CD4-positive, alpha-beta T cell treated with Interleukin-2 at 100 ng/mL for 4 hours (primary cell): ENCODE measurements around the gene MAN2A1.

ENCODE experiments used
- DNase-seq: peaks from one replicate; pipeline ENCODE4 v3.0.0-alpha.2; 2020; ENCODE audit warnings: low spot score

MAN2A1 gene

DNA sequence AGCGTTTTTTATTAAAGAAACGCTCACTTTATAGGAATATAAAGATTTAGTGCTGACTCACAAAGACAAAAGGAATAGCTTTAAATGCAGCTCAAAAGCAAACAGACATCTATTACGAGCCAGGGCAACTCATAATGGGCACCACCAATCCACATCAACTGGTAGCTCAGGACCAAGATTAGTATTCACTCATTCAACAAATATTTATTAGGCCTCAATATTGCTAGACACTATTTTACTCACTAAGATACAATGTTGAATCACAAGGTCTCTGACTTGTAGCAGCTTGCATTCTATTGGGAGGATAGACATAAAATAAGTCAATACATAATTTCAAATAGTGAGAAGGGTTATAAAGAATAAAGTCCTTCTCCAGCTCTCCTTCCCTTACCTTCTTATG is 8.0 kb upstream of the MAN2A1 start:
- no peak for DNase-seq

DNA sequence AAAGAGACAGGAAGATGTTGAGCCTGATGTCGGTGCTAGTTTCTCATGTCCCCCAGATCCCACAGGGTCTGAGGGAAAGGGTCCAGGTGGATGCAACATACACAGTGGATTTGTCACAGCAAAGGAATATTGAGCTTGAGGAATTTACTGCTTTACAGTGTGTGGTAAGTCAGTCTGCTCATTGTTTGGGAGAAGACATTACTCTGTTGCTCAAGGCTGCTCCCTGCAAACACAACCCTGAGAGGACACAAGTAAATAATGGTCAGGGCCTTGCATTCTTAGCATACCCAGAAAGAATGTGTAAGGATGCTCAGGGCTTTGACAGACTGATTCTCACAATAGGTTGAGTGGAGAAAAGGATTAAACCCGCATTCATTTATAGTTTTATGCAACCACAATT is 7.3 kb upstream of the MAN2A1 start:
- no peak for DNase-seq

DNA sequence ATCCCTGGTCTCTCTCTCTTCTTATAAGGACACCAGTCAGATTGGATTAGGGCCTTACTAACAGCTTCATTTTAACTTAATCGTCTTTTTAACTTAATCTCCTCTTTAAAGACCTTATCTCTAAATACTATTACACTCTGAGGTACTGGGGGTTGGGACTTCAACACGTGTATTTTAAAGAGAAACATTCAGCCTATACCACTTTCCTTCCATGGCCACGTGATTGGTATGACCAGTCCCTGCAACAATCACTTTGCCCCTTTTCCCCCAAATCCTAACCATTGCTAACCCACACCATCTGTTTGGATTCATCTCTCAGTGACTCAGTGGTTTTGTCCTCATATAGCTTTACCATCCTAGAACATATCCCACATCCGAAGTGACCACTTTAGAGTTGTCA is 3.8 kb upstream of the MAN2A1 start:
- DNase-seq = no peak

DNA sequence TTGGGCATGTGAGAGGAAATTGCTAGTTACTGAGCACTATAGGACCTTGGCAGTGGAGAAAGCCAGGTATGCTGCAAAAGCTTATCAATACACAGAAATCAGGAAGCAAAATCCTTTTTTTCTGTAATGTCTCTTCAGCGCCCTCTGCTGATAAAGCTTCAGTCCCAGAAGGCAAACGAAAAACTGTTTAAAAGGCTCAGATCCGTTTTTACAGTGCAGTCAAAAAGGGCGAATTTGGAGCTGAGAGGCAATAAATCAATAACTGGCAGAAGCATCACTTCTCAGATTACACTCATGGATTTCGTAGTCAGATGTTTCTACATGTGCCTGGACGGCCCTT is 1.1 kb upstream of the MAN2A1 start:
- peak; percentile 48 for DNase-seq

DNA sequence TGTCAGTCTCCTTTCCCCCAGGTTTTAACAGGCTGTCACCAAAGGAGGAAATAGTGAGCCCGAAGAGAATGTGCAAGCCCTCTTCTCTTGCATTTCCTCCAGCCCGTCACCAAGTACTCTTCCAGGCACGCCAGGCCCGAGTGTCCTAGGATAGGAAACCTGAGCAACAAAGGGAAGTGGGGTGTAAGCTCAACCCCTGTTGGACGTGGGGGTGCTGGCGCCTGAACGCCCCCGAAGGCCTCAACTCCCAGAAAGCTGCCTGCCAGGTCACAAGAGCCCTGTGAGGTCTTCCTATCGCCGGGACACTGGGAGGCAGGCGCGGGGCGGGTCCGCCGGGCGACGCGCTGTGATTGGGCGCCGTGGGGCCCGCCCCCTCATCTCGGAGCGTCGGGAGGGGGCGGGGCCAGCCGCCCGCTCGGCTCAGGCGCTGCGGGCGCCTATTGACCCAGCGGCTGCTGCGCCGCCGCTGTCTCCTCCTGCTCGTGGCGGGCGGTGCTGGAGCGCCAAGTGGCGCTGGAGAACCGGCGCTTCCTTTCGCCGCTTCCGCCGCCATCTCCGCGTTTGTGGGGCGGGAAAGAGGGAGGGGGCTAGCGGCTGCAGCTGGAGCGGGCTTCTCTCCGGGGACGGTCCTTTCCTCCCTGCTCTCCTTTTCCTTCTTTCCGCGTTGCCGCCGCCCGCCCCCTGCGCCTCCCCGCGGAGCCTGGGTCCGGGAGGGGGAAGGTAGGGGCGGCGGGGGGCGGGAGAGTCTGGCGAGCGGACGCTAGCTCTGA is 572 bp upstream of the MAN2A1 start:
- DNase-seq = peak; percentile 76

DNA sequence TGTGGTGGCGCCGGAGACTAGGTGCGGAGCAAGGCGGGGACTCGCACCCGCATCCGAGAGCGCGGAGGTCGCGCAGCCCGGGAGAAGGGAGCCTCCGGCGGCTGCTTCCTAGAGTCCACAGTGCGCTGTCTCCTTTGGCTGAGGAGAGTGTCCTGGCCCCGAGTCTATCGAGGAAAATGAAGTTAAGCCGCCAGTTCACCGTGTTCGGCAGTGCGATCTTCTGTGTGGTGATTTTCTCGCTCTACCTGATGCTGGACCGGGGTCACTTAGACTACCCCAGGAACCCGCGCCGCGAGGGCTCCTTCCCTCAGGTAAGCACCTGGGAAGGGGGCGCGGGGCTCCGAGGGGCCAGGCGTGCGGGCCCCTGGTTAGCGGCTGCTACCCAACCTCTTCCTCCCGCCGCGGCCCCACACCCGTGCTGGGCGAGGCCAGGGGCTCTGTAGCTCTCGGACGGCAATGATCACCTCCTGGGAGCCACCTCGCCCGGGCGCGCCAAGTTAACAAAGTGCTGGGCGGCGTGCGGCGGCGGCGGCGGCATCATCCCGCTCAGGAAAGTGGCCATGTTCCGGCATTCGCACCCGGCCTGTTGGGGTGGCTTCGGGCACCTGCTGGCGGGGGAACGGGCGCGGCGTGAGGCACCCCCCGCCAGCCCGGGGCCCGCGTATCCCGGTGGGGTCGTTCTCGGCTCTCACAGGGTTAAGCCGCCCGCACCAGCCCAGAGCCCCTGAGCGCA is 681 bp downstream of the MAN2A1 start:
- DNase-seq = peak; percentile 32

DNA sequence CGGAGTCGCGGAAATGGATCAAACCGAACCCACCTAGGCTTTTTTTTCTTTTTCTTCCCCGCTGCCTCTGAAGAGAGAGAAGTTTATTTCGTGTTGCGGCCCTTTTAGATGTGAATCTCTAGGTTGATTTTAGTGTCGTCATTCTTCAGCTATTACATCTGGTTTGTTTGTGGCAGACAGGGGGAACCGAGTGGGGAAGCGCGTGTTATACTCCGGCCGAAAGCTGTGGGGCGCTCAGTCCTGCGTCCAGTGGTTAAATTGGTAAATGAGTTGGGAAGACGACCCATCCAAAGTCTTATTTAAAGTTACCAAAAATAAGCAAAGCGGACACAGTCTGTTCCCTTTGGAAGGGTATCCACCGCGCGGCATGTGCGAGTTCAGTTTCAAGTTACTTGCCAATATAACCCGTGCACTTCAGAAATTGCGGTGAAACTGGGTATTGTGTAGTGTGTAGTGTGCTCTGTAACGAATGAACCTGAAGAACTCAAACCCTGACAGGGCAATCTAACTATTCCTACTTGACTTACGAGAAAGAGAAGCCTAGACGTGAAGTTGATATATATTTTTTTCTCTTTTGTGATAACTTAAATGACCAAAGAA is 1.3 kb downstream of the MAN2A1 start:
- DNase-seq = peak; percentile 63

DNA sequence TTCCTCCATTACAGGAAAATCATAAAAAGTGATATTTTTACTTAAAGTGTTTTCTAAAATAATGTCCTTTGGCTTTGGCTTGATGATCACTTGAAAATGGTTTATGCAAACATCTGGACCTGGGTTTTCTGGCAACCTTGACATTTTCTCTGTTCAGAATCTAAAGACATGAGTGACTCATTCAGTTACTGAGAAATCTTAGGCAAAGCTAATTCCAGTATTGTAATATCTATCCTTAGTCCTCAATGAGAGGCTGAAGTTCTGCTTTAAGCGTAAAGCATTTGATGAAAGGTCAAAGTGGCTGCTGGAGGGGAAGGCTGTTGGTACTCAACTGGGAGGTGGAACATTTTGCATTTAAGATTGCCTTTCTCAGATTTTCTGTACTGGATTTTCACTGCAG is 2.3 kb downstream of the MAN2A1 start:
- peak; percentile 49 for DNase-seq

DNA sequence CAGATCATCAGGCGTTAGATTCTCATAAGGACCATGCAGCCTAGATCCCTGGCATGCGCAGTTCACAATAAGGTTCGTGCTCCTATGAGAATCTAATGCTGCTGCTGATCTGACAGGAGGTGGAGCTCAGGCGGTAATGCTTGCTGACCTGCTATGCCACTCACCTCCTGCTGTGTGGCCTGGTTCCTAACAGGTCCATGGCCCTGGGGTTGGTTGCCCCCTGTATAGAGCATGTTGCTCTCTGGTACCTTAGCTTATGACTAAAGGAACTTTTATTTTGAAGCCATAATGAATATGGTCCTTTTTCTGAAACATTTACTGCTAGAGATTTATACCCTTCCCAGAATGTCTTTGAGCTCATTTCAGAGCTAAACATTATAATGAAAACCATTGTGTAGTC is 3.1 kb downstream of the MAN2A1 start:
- DNase-seq = no peak

DNA sequence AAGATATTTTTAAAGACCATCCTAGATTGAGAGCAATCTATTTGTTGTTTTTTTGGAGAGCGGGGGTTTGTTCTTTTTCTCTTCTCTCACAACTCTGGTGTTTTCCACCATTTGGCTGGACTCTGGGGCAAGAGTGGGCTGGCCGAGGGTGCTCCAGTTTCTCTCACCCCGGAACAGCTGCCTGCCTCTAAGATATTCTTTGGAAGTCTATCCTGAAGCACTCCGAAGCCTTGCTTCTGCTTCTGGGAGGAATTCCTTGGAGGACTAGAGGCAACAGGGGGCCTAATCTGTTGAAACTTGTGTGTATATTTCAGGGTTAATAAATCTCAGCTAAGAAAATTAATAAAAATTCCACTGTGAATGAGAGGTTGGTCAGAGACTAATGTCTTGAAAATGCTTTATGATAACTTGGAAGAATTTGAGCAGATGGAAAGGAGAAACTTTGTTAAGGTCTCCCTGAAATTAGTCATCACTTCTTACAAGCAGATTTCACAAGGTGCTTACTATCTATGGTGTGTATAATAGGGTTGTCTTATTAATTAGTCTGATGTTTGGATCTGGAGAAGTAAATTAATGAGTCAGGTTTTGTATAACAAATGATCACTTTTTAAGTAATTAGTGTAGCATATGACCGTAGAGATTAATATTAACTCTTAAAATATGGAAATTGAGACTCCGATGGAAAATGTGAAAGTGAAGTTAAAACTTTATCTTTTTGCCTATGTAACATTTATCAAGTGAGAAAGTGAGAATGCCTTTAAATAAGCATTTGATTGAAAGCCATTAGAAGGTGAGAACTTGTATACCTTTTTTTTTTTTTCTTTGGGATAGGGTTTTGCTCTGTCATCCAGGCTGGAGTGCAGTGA is 4.0 kb downstream of the MAN2A1 start:
- no peak for DNase-seq

DNA sequence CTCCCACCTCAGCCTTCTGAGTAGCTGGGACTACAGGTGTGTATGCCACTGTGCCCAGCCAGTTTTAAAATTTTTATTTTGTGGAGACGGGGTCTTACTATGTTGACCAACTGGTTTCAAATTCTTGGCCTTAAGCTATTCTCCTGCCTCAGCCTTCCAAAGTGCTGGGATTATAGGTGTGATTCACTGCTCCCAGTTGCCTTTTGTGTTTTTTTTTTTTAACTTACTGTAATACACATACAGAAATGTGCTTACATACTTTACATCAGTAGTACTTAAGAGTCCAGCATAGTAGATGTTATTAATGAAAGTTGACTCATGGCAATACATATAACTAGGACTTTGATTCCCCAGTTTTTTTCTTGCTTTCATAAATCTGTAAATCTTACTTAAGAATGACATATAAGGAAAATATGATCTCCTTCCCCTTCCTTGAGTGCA is 4.7 kb downstream of the MAN2A1 start:
- DNase-seq = no peak

DNA sequence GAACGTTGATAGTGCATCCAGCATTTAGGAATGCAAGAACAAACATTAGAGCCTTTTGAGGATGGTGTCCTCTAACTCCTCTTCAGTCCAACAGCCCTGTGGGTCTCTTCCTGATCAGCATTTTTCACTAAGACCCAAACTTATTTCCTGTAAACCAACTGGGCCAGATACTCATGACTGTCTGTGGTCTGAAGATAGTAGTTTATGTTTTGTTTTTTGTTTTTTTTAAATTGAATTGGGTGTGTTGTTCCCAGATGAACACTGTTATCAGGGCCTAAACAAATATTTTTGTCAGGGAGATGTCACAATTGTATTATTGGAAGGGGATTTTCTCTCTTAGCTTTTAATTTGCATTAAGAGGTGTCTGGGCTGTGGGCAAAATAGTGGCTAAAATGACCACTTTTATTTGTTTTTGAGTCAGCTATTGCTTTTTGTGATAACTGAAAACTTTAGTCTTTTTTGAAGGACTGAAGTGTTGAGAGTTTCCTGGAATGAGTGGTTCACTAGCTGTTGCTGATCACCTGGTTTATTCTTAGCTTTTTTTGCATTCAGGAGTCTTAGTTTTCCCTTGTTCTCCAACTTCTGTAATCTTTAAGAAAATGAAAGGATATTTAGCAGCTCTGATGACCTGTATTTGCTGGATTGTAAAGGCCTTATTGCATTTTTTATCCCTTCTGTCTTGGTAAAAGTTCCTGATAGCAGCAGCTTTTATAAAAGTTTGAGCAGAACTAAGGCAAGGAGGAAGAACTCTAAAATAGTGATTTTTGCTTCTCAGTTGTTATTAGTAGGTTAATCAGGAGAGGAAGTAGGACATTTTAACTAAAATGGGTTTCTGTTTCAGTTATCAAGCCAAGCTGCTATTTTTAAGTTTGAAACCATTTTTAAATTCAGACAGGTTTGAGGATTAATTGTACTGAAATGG is 5.5 kb downstream of the MAN2A1 start:
- no peak for DNase-seq

DNA sequence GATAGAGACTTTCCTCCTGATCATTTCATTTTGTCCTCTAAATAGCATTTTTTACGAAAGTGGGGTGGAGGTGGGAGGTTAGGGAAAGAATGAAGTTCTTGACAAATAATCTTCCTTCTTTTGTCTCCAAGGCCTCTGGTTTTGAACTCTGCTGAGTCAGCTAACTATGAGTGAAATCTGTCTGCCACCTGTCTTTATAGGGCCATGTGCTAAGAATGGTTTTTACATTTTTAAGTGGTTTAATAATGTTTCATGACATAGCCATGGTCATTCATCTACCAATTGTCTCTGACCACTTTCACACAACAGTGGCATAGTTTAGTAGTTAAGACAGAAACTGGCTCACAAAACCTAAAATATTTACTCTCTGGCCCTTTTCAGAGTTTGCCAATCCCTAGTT is 7.6 kb downstream of the MAN2A1 start:
- DNase-seq = no peak

DNA sequence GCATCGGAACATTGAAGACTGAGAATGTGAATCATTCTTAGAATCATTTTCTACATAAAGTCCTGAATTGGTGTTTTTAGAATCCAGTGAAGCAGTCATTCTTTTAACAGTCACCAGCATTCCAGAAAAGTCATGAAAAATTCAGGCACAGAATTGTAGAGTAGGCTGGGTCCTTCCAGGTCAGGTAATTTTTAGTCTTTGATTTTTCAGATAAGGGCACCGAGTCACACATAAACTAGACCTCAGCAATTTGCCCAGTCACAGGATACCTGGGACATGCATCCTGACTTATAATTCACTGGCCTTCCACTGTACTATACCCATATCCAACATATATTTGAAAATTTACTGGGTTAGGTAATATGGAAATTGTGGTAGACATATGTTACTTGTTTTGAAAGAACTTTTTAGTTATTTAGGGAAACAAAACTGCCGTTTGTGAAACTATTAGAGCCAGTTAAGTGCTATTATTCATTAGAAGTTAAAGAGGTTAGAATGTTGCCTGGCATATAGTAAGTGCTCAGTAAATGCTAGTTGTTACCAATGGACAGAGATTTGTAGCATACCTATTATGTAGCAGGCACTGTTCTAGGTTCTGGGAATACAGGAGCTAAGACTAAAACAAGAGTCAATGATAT is 10.9 kb downstream of the MAN2A1 start:
- no peak for DNase-seq

DNA sequence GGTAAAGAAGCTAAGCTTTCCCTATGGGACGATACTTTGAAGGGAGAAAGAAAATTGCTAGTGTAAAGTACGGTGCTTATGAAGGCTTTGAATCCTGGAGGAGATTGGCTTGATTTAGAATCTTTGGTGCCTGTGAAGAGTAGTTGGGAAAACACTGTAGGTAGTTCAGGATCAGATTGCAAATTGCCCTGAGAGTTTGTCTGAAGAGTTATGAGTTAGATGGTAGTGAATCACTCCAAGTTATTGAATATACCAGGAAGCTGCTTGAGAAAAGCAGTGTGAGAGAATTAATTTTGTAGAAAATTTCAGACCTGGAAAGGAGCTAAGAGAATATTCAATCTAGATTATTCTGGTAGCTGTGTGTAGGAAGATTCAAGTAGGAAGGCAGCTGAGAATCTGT is 11.5 kb downstream of the MAN2A1 start:
- no peak for DNase-seq

DNA sequence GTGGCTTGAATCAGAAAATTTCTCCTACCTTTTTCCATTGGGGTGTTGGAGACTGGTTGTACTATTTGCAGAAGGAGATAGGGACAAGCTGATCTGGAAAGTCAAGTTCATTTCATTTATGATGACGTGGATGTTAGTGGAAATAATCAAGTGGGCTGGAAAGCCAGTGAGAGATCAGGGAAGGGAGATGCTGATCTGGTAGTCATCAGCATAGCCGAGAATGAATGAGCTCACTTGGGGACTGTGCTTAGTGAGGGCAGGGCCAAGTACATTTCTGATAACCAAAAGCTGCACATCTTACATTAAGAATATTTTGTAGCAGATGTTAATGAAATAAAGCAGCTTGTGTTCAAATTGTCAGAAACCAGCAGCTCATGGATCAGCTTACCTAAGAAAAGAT is 12.1 kb downstream of the MAN2A1 start:
- no peak for DNase-seq

DNA sequence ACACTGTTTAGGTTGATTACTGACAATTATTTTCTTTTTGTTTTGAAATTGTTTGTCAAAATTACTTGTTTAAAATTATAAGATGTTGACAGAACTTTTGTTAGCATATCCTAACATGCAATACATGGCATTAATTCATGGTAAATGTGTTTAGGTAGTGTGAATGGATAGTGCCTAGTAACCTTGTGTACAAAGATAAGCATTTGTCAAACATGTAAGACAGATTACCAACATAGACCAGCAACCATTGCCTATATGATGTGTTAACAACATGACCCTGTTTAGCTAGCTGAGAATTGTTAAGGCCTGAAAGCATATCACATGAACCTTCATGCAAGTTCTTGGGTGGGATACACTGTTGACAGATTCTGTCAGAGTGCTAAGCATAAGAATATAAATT is 13.4 kb downstream of the MAN2A1 start:
- no peak for DNase-seq

DNA sequence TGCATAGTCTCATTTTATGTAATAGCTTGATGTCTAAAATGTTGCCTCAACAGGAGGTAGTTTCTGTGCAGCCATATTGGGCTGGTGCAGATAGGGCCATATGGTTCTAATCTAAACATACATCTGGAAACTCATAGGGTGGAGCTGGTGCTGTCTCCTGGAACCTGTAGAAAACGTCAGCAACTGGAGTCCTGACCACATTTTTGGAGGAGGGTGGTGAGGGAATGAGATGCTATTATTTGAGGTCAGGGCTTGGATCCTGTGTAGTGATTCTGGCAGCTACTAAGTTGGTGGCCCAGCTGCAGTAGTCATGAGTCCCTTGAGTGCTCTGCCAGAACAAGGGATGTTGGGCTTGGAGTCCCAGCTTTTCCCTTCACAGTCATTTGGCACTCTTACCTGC is 14.1 kb downstream of the MAN2A1 start:
- DNase-seq = no peak

DNA sequence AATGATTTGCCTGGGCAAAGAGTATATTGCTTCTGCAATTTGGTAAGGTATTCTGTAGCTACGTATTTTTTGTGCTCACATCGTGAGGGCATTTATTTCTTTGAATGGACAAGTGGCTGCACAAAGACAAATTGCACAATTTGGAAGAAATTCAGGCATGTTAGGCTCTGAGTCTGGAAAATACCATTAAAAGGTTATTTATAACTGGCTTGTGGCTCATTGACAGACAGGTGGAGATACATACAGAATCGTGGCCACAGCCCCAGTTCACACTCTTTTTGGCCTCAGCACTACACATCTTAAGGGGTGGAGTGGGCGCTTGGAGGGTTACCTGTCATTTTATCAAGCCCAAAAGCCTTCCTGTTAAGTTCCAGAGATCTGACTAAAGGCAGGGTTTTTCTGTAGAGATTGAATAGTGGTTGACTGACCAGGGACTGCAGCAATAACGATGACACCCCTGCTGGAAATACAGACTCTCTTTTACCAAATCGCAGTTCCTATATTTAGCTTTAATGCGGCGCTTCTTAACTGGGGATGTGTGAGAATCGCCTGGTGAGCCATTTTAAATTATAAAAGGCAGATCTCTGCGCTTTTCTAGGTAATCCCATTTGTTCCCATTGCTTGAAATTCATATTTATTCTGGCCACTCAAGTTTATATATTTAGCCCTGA is 14.7 kb downstream of the MAN2A1 start:
- DNase-seq = no peak

DNA sequence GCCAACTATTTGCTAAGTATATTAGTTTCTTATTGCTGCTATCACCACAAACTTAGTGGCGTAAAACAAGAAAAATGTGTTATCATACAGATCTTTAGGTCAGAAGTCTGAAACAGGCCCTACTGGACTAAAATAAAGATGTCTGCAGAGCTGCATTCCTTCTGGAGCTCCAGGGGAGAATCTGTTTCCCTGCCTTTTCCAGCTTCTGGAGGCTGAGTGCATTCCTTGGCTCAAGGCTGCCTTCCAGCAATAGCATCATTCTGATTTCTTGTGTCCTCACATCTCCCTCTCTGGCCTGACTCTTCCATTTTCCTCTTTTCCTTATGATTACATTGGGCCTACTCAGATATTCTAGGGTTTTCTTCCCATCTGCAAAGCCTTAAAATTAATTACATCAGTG is 15.9 kb downstream of the MAN2A1 start:
- DNase-seq = no peak
